GM21360 (cell line): ENCODE results near the gene WDR70.
"Not testable (repeated sequence)": the region's sequence is repeated elsewhere in the genome, so short reads cannot be mapped to it uniquely, and the experiment has no call there.

Source experiments
- ATAC-seq: cut with Tn5 transposase; IDR thresholded peaks from one replicate; pipeline ENCODE4 v1.9.1; 2021; ENCODE audit warnings: mild to moderate bottlenecking, moderate library complexity; ENCODE audit not compliant: unreplicated experiment

WDR70 gene

DNA sequence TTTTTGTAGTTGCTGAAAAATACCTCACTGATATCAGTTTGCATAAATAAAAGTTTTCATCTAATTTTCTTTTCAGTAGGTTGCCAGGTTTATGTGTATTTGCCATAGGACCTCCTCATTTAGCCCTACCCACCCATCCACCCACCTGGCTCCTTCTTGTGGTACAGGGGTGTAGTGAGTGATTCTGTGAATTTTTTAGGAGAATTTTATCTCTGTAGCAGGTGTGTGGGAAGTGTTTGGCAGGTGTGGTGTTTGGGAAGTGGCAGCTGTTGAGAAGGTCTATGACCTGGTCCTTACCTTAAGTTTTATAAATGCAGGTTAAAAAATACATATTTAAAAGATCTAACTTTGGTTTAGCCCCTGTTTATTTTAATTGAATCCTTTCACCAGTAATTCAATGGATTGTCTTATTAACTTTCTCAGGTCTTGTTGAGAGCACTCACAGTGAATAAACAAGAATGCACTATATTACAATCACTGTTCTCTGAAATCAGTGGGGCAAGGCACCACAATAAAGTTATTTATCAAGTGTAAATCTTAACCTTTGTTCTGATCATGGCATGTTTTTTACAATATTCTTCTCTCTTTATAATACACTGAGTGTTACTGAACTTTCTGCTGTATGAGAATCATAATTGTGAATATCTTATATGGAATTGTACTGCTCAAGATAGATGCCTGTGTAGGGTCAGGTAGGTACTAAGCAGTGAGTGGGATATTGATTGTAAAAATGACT, 189.1 kb downstream of the WDR70 start:
- no peak for ATAC-seq

DNA sequence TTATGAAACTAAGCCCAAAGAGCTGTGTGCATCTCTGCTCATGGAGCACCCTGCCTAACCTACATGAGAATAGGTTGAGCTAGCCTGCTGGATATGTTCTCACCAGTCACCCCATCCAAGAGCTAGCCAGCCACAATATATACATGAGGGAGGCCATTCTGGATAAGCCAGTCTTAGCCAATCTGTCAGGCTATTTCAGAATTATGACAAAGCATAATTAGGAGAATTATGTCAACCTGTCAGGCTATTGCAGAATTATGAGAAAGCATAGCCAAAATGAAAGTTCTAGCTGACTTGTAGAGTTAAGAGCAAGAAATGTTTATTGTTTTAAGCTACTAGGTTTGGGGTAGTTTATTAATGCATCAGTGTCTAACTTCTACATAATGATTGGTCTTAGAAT, 189.8 kb downstream of the WDR70 start:
- no peak for ATAC-seq

DNA sequence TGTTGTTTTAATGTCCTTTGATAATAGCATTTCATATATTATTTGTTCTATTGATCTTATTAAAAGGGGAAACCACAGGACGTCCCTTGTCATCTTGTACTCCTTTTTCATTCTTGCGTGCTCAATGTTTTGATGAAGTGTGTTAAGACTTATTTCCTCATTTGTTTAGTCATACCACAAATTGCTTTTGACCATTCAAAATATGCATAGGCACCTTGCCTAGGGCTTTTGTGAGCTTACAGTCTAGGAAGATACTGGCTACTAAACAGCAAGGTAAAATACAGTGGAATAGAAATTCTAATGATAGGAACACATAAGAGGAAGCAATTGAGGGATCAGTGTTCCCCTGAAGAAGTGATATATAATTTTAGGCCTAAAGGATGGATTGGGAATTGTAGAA, 190.3 kb downstream of the WDR70 start:
- no peak for ATAC-seq

DNA sequence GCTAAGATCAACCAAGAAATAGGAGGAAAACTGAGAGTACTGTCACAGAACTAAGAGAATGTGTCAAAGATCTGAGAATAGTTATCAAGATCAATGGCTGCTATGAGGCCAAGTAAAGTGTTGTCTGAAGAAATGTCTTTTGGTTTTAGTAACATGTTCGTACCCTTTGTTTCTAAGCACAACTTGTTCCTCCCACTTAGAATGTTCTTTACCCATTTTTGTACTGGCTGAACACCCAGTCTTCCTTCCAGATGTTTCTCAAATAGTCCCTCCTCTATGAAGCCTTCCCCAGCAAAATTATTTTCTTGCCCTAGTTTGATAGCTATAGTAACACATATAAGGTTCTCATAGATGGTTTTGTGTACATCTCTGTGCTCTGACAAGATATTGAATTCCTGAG, 191.5 kb downstream of the WDR70 start:
- no peak for ATAC-seq

DNA sequence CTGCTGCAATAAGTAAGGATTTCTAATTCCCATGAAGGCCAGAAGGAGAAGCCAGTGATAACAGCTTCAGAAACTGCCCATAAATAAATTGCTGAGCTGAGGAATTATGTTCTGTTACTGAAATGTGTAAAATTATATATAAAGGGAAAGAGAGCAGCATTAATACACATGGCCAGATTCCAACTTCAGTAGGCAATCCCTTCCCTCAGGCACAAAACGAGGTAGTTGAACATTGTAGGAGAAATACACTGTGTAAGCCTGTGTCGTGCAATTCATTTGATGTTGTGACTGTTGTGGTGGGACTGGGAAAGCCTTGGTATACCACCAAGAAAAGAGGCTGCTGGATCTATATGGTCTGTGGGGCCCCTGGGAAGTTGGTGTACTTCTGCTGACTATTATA, 192.9 kb downstream of the WDR70 start:
- no peak for ATAC-seq

DNA sequence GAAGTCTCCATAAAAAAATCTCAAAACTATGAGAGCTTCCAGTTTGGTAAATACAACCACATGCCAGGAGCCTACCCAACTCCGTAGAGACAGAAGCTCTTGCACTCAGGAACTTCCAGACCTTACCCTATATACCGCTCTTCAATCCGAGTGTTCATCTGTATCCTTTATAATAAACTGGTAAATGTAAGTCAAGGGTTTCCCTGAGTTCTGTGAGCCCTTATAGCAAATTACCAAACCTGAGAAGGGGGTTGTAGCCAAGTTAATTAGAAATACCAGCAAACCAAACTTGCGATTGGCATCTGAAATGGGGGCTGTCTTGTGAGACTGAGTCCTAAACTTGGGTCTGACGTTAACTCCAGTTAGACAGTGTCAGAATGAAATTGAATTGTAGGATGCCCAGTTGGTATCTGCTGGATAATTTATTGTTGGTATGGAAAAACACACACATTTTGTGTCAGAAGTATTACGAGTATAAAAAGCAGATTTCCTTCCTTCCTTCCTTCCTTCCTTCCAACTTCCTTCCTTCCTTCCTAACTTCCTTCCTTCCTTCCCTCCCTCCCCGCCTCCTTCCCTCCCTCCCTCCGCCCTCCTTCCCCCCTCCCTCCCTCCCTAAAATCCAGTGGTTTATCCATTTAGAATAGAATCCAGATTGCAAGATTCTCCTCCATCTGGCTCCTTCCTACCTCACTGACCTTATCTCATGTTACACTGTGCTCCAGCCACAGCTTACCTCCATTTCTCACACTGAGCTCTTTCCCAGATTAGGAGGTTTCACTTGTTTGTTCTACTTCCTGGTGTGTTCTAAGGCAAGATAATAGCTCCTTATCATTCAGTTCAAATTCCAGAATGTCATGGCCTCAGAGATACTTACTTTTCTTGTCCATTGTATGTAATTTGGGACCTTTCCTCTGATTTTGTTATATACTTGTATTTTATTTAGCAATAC, 196.7 kb downstream of the WDR70 start:
- ATAC-seq: no peak

DNA sequence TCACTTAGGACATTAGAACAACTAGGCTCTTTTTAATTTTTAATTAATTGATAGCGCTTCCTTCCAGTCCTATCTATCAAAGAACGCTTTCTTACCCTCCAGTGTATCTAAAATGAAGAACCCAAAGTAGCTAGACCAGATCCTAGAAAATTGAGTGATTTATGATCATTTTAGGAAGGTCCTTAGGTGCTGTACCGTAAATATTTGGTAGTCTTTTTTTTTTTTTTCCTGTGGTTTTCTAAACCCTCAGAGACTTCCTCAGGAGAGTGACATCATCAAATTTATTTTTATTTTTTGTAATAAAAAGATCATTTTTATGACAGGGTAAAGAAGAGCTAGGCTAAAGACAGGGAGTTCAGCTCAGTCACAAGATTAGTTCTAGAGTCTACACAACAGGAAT, 197.4 kb downstream of the WDR70 start:
- no peak for ATAC-seq

DNA sequence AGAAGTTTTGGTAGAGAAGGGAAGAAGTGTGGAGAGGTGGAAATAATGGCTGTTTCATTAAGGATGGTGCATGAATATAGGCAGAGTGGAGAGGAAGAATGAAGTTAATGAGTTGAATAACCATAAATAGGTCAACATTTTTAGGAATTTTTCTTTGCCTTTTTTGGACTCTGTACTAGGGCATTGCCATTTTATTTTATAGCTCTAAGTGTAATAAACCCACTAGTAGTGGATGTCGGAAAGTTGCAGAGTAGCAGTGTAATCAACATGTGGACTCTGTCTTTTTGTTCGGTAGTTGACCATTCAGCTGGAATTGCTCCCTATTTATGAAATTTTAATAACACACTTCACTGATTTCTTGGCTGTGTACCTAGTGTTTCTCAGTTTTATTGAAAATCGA, 199.1 kb downstream of the WDR70 start:
- no peak for ATAC-seq

DNA sequence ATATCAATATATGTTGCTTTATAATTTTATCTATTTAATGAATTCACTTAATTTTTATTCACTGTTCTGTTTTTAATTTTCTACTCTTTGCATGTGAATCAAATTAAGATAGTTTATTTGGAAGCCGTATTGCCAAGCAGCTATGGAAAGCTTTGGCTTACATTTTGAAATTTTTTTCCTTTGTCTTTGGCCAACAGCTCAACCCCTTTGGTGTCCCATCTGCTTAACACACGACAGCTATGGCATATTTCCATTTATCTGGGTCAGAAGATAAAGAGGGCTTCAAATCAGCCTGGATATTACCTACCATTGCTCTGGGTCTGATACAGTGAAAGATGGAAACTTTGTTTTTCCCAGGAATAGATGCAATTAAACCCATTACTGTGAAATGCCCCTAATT, 201.0 kb downstream of the WDR70 start:
- no peak for ATAC-seq

DNA sequence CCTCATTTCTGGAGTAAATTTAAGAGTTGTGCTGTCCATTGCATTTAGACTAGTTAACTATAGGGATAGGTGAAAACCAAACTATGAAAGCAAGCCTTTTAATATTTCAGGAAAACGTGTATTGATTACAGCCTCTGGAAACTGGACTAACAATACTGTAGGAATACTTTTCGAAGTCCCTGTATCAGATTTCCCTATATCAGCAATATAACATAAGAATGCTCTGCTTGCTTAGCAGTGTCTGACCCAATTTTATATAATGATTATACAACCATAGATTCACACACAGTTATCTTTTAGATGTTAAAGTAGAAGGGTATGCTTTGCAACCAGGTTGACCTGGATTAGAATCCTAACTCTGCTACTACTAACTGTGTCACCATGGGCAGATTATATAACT, 203.1 kb downstream of the WDR70 start:
- no peak for ATAC-seq

DNA sequence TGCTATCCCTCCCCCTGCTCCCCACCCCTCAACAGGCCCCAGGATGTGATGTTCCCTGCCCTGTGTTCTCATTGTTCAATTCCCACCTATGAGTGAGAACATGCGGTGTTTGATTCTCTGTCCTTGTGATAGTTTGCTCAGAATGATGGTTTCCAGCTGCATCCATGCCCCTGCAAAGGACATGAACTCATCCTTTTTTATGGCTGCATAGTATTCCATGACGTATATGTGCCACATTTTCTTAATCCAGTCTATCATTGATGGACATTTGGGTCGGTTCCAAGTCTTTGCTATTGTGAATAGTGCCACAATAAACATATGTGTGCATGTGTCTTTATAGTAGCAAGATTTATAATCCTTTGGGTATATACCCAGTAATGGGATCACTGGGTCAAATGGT, 214.2 kb downstream of the WDR70 start:
- not testable (repeated sequence) for ATAC-seq

DNA sequence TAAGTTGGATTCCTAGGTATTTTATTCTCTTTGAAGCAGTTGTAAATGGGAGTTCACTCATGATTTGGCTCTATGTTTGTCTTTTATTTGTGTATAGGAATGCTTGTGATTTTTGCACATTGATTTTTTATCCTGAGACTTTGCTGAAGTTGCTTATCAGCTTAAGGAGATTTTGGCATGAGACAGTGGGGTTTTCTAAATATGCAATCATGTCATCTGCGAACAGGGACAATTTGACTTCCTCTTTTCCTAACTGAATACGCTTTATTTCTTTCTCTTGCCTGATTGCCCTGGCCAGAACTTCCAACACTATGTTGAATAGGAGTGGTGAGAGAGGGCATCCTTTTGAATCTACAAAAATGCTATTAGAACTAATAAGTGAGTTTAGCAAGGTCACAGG, 215.7 kb downstream of the WDR70 start:
- ATAC-seq: not testable (repeated sequence)

DNA sequence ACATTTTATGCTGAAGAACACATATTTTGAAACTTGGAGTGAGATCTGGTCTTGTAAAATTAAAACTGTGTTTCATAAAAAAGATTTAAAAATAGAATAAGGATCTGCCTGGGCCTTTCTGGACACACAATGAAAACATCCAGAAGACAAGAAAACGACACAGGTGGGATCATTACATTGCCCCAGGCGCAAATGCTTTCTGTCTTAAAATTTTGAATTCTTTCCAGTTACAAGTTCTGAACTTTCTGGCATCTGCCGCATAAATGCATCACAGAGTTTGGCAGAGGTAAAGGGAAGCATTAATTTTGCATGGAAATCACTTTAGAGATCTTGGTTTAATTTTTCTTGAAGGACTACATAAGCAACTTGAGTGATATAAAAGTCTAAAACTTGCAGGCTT, 219.6 kb downstream of the WDR70 start:
- ATAC-seq: no peak

DNA sequence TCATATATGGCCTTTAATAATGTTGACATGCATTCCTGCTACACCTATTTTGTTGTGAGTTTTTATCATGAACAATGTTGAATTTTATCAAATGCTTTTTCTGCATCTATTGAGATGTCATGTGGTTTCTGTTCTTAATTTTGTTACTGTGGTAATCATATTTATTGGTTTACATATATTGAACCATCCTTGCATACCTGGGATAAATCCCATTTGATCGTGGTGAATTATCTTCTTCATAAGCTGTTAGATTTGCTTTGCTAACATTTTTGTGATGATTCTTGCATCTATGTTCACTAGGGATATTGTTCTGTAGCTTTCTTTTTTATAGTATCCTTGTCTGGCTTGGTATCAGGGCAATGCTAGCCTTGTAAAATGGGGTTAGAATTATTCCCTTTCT, 222.0 kb downstream of the WDR70 start:
- no peak for ATAC-seq

DNA sequence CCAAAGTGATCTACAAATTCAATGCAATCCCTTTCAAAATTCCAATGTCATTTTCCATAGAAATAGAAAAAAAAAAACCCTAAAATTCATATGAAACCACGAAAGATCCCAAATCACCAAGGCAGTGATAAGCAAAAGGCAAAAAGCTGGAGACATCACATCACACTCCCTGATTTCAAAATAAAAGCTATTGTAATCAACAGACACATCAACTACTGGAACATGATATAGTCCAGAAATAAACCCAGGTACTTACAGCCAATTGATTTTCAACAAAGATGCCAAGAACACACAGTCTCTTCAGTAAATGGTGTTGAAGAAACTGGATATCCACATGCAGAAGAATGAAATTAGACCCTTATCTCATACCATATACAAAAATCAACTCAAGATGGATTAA, 224.0 kb downstream of the WDR70 start:
- ATAC-seq: no peak

DNA sequence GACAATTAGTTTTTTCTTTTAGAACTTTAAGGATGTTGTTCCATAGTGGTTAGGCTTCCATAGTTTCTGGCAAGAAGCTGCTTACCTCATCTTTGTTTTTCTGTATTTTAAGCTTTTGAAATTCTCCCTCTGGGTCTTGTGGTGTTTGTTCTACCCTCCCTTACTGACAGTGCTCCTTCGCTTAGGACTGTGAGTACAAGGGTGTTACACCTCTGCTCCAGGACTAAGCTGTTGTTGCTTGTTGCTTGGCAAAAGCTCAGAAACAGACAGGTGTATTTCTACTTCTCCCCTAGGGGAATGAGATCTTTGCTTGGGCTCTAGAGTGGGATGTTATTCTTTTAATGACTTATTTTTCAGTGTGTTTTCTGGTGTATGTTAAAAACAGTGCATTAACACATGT, 225.2 kb downstream of the WDR70 start:
- ATAC-seq: no peak

DNA sequence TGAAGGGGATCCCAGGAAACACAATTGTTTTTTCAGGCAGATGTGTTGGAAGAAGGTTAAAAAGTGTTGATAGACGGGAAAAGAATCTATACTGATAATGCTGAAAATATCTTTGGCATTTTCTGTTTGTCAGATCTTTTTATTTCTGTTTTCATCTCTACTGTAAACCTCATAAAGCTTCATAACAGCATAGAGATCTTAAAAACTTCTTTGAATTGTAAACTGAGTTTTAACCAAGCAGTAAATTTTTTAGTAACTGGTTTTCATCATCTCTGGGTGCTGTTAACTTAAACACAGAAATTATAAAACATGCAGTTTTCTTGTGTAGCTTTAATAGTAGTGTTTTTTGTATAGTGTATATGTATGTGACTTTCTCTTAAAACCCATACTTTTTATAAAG, 227.0 kb downstream of the WDR70 start:
- ATAC-seq: no peak

DNA sequence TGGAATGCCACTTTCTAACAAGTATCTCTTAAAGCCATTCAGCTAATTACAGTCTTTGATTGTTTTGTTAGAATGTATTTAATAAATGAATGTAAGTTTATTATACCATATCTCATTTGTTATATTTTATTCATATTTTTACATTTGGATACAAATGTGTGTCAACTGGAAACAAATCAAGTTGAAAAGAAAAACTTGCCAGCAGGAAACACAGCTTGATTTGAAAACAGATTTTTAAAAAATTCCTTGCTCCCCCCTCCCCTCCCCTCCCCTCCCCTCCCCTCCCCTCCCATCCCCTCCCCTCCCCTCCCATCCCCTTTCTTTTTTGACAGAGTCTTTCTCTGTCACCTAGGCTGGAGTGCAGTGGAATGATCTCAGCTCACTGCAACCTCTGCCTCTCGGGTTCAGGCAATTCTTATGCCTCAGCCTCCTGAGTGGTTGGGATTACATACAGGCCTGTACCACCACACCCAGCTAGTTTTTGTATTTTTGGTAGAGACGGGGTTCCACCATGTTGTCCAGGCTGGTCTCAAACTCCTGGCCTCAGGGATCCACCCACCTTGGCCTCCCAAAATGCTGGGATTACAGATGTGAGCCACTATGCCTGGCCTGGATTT, 227.6 kb downstream of the WDR70 start:
- ATAC-seq: no peak

DNA sequence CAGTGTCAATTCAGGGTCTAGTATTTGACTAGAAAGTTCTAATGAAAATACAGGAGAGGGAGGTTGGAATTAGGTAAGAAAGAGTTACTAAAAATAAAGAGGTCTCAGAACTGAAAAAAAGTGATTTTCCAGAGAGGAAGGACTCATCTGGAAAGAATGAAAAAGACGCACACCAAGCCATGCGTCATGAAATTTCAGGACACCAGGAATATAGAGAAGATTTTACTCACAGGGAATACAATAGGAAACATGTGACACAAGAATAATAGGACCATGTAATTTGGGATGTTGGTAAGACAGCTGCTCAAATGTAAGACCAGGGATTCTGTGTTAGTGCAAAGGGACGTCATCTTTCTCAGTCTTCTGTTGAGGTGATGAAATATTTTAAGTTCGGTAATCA, 236.1 kb downstream of the WDR70 start:
- no peak for ATAC-seq

DNA sequence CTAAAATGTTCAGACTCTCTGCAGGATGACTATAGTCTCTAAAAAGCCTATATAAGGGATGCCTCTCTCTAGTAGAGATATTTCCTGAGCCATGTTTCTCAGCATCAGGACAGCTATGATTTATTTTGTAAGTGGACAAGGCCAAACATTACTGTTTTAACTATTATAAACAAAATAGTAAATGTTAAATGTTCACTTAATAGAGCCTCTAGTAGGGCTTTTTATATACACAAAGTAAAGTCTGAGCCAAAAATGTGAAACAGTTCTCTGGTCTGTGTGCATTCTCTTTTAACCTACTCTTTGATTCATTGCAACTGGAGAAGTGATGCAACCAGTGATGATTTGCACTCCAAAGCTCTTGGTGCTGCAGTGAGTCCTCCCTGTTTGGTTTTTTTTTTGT, 240.2 kb downstream of the WDR70 start:
- ATAC-seq: no peak

DNA sequence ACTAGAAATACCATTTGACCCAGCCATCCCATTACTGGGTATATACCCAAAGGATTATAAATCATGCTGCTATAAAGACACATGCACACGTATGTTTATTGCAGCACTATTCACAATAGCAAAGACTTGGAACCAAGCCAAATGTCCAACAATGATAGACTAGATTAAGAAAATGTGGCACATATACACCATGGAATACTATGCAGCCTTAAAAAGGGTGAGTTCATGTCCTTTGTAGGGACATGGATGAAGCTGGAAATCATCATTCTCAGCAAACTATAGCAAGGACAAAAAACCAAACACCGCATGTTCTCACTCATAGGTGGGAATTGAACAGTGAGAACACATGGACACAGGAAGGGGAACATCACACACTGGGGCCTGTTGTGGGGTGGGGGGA, 243.2 kb downstream of the WDR70 start:
- ATAC-seq: not testable (repeated sequence)

DNA sequence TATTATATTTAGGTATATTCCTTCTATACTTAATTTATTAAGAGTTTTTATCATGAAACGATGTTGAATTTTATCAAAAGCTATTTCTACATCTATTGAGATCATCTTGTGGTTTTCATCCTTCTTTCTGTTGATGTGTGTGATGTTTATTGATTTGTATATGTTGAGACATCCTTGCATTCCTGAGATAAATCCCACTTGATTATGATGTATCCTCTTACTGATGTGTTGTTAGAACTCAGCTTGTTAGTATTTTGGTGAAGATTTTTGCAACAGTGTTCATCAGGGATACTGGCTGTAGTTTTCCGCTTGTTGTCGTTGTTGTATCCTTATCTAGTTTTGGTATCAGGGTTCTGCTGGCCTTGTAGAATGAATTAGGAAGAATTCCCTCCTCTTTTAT, 247.1 kb downstream of the WDR70 start:
- no peak for ATAC-seq
